Articular chondrocyte of knee joint (primary cell): ENCODE measurements around the gene IGFL3. TPM values are rescaled to one million over a fixed set of nuclear protein-coding genes. Genes with fewer than 3 reads are reported as not detected.

Experiments
- total RNA-seq: library from RNA; depleted of rRNA; stranded (reverse); fragments of >200 nt; gene quantifications from 2 replicates; pipeline ENCODE4 v1.2.3, GENCODE V29; 2012

The IGFL3 gene
- not detected in 2 replicates for total RNA-seq

DNA sequence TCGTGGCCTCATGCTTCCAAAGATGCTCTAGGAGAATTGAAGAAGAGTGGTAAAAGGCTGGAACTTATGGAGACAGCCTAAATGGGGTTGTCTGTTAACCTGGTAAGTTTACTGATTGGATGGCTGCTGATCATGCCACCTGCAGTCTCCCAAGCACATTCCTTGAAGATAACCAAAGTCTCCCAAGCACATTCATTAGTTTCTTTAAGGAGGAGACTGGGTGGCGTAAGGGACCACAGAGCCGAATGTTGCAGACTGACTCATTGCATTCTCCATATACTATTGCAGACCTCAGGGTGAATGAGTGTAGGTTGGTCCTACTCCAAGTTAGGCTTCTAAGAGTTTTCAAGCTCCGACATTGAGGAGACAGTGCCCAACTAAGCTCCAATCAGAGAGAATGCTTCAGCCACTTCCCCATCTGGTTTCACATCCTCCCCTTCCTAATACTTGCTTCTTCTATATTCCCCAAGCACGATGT, at the start of gene IGFL3:
Gene IGFL3, minus strand, starts transcription at position 51 of the 478 bp plus-strand sequence. Its CDS starts 39 bp downstream, at position 12.

DNA sequence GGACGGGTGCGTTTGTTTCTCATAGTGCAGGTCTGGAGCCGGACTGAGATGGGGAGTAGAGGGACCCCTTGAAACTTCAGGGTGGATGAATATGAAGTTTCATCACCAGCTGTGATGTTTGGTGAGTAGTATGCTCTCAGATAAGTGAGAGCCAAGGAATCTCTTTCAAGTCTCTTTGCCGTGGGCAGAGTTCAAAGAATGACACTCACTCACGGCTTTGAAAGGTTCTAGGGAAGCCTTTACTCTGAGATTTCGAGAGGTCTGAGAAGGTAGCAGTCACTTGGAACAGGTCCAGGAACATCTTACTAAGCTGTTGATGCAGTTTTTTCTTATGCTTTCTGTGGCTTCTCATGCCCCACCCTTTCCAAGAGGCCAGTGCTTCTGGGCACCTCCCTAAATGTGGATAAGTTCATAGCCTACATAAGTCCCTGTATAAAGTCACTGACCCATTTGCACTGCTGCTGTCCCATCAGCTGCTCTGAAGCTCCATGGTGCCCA, 23.4 kb upstream of the IGFL3 start, which contains the start of gene IGFL2:
Gene IGFL2, plus strand, starts transcription at position 448 of the 498 bp plus-strand sequence. Its CDS starts 41 bp downstream, at position 489.

Other genes starting within 250 kb of the IGFL3 start
- gene IRF2BP1, start 238.5 kb downstream of the IGFL3 start, total RNA-seq = 21.6 and 22.7 TPM in 2 replicates
- 1.3 and 1.8 TPM in 2 replicates for gene MYPOP, start 222.1 kb downstream of the IGFL3 start, total RNA-seq
- not detected in 2 replicates for gene NANOS2, start 209.9 kb downstream of the IGFL3 start, total RNA-seq
- under 0.01 TPM in 2 replicates for gene NOVA2, start 150.8 kb downstream of the IGFL3 start, total RNA-seq
- gene CCDC61, start 129.2 kb downstream of the IGFL3 start, total RNA-seq = 3.9 and 4.3 TPM in 2 replicates
- not detected in 2 replicates for gene PGLYRP1, start 101.6 kb downstream of the IGFL3 start, total RNA-seq
- gene IGFL4, start 83.7 kb downstream of the IGFL3 start, total RNA-seq = not detected in 2 replicates
- gene IGFL2, start 23.6 kb upstream of the IGFL3 start, total RNA-seq = 0.11 TPM in 1 of 2 replicates, not detected in the other
- not detected in 2 replicates for gene IGFL1, start 105.1 kb upstream of the IGFL3 start, total RNA-seq
- 0.11 and 0.39 TPM in 2 replicates for gene HIF3A, start 172.4 kb upstream of the IGFL3 start, total RNA-seq
- gene PPP5C, start 222.4 kb upstream of the IGFL3 start, total RNA-seq = 35.1 and 44.7 TPM in 2 replicates